Measurements from ENCODE around the gene CLPTM1L.

DNA sequence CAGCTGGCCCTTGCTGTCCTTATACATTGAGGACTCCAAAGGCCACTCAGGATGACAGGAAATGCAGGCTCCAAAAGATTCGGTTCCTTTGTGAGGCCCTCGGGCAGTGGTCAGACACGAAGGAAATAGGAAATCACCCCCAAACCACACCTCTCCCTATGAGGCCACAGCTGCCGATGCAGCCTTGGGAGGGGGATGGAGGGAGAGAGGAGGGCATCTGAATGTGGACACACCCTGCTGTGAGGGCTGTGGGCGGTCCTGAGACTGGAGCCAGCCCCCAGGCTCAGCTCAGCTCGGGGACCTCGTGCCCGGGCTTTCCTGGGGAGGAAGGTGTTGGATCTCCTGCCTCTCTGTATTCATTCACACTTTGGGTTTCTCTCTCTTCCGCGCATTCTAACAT lies 2.7 kb upstream of the CLPTM1L start:
- TF ChIP-seq, protein P1, sequence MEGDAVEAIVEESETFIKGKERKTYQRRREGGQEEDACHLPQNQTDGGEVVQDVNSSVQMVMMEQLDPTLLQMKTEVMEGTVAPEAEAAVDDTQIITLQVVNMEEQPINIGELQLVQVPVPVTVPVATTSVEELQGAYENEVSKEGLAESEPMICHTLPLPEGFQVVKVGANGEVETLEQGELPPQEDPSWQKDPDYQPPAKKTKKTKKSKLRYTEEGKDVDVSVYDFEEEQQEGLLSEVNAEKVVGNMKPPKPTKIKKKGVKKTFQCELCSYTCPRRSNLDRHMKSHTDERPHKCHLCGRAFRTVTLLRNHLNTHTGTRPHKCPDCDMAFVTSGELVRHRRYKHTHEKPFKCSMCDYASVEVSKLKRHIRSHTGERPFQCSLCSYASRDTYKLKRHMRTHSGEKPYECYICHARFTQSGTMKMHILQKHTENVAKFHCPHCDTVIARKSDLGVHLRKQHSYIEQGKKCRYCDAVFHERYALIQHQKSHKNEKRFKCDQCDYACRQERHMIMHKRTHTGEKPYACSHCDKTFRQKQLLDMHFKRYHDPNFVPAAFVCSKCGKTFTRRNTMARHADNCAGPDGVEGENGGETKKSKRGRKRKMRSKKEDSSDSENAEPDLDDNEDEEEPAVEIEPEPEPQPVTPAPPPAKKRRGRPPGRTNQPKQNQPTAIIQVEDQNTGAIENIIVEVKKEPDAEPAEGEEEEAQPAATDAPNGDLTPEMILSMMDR (IDR thresholded peaks at IDR 0.05), result no peak
- TF ChIP-seq POLR2A (IDR thresholded peaks at IDR 0.05), result no peak
- no peak for TF ChIP-seq EP300 (IDR thresholded peaks at IDR 0.05)
- no peak for TF ChIP-seq POLR2AphosphoS5 (IDR thresholded peaks at IDR 0.05)

Measured in sigmoid colon (tissue), 4 donors.